Fibroblast of the aortic adventitia (primary cell): Measurements from ENCODE around the gene FOXN3. TPM values are rescaled to one million over a fixed set of nuclear protein-coding genes. Genes with fewer than 3 reads are reported as not detected.
A peak's percentile ranks its signal among the peaks of the same experiment; 100 is the strongest.

Source experiments
- DNase-seq: peaks from one replicate; pipeline ENCODE4 v3.0.0-alpha.2; 2010; ENCODE audit warnings: low read depth
- H3K4me3 ChIP-seq: 2 replicates; pipeline ENCODE4 v1.5.1; 2011; ENCODE audit warnings: low read depth, mild to moderate bottlenecking, control low read depth, low read length, moderate library complexity
- CTCF ChIP-seq: IDR thresholded peaks from 2 replicates; pipeline ENCODE4 v1.5.1; 2011; ENCODE audit warnings: mild to moderate bottlenecking, low read length, control low read depth, inconsistent platforms; ENCODE audit not compliant: insufficient read depth
- total RNA-seq: library from RNA; depleted of rRNA; stranded (reverse); fragments of >200 nt; gene quantifications from 2 replicates; pipeline ENCODE4 v1.2.3, GENCODE V29; 2012; ENCODE audit warnings: low replicate concordance

Gene FOXN3
- total RNA-seq, 1 donor = 35.3 TPM

GRCh38 chr14:89221109-89221810 is 195.8 kb downstream of the FOXN3 start:
- peak; percentile 73 for DNase-seq
- no peak for TF ChIP-seq CTCF

DNA sequence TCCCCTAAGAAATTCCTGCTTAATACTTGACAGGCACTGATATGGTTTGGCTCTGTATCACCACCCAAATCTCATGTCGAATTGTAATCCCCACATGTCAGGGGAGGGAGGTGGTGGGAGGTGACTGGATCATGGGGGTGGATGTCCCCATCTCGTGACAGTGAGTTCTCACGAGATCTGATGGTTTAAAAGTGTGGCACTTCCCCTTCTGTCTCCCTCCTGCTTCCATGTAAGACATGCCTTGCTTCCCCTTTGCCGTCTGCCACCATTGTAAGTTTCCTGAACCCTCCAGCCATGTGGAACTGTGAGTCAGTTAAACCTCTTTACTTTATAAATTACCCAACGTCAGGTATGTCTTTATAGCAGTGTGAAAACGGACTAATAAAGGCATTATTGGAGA is 198.0 kb downstream of the FOXN3 start:
- H3K4me3 ChIP-seq = no peak overlapping the region
- TF ChIP-seq CTCF = no peak
- DNase-seq = no peak

More at GRCh38 chr14:89221109-89221810, 195.8 kb downstream of the FOXN3 start:
- no peak overlapping the region for H3K4me3 ChIP-seq

DNA sequence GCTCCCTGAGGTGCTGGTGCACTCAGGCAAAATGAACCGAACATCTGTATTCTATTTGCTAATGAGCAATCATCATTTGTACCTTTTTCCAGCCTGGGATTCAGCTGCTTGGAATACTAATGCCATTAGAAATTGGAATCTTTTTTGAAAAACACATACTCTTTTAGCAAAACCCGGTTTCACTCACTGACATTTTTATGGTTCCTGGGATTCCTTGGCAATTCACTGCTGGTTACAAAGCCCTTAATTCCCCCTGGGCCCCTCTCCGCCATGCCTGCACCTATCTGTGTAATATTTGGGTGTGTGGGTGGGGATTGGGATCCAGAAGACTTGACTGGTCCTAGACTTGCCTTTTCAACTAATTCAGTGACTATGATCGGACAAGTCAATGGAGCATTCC is 199.1 kb downstream of the FOXN3 start:
- no peak for DNase-seq
- H3K4me3 ChIP-seq = no peak overlapping the region
- TF ChIP-seq CTCF = no peak

- DNase-seq = no peak
- TF ChIP-seq CTCF = no peak
- H3K4me3 ChIP-seq = no peak overlapping the region
These were observed 201.5 kb downstream of the FOXN3 start for GRCh38 chr14:89215531-89215930.

DNA sequence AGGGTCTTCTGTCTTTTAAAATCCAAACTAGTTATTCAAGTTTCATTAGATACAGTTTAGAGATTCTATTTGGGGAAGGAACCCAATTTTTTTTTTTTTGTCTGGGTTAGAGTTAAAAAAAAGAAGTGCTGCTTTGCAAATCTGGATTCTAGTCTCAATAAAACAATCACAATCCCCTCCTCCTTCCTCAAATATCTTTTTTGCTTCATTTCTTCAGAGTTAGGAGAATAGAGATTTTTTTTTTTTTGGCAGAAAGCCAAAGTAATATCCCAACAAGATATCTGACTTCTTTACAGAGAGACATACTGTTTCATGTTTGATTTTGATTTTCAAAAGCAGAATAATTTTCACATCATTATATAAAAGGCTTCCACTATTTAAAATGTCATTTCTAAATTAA is 201.9 kb downstream of the FOXN3 start:
- no peak for TF ChIP-seq CTCF
- DNase-seq = no peak
- H3K4me3 ChIP-seq = no peak overlapping the region

GRCh38 chr14:89214221-89214965 is 202.6 kb downstream of the FOXN3 start:
- no peak for DNase-seq
- TF ChIP-seq CTCF = no peak
- H3K4me3 ChIP-seq = no peak overlapping the region
